NCI-H748 (cell line): ENCODE measurements around the gene SMAD6.

Experiments
- DNase-seq: peaks from one replicate; lab custom pipeline; 2025; ENCODE audit not compliant: unreplicated experiment; lab: John Stamatoyannopoulos, UW

SMAD6 gene

DNA sequence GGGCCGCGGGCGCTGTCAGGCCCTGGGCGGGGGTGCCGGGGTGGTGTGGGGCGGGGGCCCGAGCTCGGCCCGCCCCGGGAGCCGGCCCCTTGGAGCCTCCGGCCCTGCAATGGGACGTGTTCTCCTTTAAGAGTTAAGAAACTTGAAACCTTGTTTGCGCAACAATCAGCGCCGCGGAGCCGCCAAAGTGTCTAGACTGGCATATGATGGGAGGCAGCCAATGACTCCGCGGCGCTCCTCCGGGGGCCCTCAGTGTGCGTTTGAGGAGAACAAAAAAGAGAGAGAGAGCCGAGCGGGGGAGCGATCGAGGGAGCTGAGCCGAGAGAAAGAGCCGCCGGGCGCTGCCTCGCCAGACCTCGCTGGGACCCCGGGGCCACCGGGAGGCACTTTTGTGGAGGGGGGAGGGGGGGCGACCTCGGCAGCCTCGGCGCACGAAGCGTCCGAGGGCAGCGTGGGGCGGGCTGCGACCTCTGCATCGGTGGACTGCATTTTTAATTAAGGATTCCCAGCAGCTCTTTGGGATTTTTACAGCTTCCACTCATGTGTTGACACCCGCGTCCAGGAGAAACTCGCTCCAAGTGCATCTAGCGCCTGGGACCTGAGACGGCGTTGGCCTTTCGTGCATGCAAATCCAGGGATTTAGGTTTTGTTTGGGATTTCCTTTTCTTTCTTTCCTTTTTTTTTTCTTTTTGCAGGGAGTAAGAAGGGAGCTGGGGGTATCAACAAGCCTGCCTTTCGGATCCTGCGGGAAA lies at the start of gene SMAD6:
Gene SMAD6 (plus strand): TSS at position 202 of the 752 bp plus-strand sequence. CDS start 1,023 bp downstream, outside the sequence.
- DNase-seq: peak; percentile 96

DNA sequence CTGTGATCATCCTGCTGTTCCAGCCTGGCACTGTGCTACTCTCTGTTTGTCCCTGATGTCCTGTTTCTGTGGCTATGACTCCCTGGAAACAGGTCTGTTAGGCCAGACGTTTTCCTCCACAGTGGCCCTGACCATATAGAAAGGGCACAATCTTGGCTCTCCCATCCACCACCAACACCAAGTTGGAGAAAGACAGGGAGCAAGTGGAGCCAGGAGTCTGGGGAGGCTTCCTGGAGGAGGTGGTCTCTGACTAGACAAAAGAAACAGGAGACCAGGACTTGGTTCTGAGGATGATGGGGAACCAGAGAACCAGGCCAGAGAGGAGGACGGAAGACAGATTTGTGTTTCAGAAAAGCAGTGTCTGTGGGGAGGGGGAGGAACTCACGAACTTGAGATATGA lies 49.2 kb upstream of the SMAD6 start:
- no peak for DNase-seq

DNA sequence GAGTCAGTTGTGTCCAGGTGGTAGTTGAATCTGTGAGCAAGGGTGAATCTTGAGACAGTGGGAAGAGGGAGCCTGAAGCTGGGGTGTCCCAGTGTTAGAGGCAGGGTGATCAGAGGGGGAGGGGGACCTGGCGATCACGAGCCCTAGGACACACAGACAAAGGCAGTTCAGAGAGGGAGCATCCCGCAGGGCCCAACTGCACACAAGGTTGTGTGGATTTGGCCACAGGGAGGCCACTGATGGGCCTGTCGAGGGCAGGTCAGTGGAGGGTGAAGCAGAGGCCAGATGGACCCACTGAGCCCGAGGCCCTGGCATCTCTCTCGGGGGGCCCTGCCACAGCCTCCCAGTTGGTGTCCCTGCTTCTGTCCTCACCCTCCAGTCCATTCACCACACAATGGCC lies 48.6 kb upstream of the SMAD6 start:
- no peak for DNase-seq

DNA sequence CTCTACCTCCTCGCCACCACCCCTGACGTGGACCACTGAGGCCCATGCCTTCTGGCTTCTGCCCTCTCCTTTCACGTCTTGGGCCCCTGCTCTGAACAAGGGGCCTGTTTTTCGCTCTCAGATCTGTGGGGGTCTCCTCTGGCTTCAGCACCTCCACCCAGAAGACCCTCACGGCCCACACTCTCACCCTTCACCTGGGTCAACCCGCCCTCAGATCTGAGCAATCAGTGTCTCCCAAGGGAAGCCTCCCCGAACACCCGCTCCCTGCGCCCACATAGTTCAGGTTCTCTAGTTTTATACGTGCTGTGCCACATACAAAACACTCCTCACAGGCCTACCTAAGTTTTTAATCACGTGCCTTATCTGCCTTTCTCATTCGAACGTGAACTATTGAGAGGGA lies 48.2 kb upstream of the SMAD6 start:
- DNase-seq: no peak

DNA sequence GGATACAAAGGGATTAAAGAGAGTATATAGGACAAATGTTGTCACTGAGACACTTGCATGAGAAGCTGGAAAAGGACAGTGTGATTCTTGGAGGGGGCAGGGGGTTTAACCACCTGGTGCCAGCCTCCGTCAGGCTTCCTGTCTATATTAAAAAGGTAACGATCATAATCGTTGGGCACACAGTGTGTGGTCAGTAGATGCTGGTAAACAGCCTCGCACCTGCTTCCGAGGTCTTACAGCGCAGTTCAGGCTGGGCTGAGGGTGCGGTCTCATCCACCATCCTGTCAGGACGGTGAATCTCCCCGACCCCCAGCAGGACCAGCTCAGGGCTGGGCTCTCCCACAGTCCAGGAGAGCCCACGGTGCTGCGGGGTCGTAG lies 47.7 kb upstream of the SMAD6 start:
- DNase-seq: no peak

DNA sequence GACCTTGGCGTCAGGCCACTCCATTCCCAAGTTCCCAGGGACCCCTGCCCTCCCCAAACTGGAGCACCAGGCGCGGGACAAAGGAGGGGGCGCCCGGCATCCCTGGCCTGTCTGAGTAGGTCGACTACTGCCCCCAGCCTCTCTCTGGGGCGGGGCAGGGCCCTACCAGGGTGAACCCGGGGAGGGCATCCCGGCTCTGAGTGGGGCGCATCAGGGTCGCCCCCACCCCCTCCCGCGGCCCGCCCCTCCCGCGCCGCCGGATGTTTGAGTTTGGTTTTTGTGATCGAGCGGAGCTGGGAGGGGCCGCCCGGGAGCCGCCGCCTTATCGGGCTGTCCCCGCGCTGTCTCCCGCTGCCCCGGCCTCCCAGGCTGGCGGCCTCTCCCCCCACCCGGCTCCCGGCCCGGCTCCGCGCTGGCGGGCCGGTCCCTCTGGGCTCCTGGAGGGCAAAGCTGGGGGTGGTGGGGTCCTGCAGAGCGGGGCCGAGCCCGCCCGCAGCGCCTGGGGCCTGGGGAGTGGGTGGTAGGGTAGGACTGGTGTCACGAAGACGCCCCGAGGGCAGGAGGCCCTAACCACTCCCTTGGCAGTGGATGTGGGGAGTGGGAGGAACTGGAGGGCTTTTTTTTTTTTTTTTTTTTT lies 47.2 kb upstream of the SMAD6 start:
- DNase-seq: no peak

DNA sequence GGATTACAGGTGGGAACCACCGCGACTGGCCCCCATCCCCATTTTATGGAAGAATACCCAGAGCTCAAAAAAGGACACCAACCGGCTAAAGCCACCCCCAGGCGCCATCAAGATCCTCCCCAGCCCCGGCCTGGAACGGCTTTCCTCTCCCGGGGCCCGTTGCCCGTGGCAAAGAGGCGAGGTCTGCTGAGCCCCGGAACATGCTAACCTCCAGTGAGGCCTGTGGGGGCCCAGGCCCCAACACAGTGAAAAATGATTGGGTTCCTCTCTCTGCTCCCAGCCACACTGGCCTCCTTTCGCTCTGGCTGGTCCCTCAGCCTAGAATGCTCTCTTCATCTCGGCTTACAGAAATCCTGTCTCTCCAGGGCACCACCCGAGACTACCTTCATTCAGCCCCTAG lies 46.5 kb upstream of the SMAD6 start:
- DNase-seq: no peak

DNA sequence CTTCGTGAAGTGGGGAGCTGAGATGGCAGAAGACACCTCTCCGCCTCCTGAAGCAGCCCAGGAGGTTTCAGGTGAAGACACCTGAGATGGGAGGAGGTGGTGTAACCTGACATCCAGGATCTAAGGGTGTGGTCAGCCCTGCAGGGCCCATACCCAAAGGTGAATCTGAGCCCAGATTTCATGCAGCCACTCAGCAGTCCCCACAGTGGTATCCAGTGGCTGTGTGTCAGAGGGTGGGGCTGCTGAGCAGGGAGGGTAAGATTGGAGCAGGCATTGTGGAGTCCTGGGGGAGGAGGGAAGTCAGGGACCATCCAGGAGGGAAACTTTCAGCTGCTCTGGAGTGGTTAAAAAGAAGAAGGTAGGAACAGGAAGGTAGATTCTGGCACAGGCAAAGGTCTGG lies 46.0 kb upstream of the SMAD6 start:
- DNase-seq: no peak

DNA sequence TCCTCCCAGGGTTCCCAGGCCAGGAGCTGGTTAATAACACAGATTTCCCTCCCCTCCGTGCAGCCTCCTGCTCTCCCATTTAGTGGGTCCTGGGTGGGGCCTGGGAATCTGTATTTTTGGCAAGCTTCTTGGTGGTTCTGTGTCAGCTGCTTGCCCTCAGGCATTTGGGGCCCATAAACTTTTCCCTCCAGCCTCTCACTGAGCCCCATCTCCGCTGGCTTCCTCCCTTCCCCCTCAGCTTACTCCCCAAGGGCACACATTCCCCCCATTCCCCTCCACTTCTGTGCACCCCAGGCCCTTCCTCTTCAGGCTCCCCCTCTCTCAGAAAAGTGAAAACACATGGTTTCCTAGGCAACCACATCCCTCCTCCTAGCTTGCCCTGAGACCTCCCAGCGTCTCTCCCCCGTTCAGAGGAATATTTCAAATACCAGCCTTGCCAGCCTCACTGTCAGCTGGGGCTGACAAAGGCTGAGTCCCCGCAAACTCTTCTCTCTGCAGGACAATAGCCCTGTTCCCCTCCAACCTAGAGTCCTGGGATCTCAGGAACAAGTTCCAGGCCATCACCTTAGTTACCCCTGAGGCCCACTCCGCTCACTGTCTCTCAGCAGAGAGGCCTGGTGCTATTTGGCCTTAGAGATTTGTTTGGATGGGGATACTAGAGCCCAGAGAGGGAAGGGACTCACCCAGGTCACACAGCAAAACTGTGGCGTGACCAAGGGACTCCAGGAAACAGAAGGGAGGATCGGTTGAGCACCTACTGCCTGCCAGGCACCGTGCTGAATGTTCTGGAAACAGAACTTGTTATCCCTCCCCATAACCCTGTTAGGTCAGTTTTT lies 44.6 kb upstream of the SMAD6 start:
- DNase-seq: no peak

DNA sequence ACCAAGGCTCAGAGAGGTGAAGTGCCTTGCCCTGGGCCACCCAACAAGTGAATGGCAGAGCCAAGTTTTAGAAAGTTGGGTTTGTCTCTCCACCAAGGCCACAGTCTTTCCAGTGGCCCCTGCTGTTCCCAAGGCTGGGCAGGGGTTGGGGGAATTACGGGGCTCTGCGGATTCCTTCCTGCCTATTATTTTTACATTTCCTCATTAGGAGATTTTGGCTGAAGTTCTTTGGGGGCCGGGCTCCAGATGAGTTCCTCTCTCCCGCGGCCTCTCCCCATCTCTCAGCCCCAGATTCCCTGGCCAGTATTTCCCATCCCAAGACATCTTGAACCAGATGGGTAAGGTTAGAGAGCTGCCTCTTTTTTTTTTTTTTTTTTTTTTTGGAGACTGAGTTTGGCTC lies 44.0 kb upstream of the SMAD6 start:
- DNase-seq: no peak

DNA sequence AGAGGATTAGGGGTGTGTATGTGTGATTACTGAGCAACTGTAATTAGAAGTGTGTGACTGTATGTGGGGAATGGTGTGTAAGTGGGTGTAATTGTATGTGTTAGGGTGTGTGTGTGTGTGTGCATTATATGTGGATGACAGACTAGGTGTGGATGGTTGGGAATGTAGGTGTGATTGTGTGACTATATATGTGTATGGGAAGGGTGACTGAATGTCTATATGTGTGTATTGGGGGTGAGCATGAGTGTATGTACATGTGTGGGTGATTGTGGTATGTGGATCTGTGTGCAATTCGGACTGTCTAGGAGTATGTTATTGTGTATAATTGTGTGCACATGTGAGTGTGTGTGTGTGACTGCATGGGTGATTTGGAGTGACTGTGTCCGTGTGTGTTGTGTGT lies 43.2 kb upstream of the SMAD6 start:
- no peak for DNase-seq

DNA sequence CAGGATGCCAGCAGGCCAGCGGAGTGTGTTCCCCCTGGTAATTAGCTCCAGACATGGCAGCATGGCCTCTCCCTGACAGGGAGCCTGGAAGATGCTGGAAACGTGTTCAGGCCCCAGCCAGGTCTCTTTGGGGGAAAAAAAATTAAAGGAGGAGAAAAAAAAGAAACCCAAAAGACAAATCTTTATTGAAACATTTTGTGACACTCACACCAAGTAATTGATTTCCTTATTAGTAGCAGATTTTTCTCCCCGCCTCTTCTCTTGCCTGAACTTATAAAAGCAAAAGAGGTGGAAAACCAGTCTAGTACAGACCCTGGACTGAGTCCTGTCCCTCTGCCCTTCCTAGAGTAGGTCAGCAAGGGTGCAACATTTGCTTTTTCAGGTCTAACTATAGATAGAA lies 42.7 kb upstream of the SMAD6 start:
- DNase-seq: no peak

DNA sequence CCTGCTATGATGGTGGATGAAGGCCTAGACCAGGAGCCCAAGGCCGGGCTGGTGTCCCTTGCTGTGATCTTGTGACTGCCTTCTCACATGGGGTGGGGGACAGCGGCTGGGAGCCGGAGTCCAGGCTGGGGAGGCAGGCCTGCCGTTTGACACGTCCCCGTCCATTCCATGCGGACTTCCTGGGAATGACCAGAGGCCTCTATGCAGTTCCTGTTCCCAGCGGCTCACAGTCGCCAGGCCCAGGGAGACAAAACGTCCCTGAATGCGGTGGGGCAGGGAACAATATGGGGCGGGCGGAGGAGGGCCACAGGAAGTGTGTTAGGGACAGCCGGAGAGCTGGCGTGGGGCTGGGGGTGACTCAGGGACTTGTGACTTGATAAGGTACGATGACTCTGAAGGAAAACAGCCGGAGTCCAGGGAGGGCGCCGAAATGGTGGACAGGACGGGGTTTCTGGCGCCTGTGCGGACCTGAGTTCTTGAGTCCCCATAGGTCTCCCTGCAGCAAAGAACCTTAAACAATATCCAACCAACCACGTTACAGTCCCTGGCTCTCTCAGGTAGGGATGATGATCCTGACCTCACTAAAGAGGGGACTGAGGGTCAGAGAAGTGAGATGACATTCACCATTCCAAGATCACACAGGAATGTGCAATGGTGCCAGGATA lies 40.5 kb upstream of the SMAD6 start:
- no peak for DNase-seq

DNA sequence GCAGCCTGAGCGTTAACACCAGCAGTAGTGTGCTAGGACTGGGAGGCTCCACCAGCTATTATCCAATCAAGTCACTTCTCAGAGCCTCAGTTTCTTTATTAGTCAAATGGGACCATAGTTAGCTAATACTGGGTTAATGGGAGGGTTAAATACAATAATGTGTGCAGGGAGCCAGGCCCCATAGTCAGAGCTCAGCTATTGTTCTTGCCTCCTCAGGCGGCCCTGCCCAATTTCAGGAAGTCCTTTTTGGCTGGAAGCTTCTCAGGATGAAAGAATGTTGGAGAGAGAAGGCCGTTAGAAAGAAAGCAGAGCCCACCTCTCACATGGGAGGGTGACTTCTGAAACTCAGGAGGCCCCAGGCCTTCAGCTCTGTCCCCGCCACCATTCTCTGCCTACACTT lies 39.5 kb upstream of the SMAD6 start:
- no peak for DNase-seq

DNA sequence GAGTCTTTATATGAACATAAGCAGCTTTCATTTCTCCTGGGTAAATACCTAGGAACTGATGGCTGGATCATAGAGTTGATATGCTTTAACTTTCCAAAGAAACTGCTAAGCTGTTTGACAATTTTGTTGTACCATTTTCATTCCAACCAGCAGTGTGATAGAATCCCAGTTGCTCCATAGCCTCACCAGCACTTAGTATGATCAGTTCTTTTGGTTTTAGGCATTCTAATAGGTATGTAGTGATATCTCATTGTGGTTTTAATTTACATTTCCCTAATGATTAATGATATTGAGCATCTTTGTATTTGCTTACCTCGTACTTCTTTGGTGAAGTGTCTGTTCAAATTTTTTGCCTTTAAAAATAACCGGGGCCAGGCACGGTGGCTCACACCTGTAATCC lies 38.4 kb upstream of the SMAD6 start:
- no peak for DNase-seq

DNA sequence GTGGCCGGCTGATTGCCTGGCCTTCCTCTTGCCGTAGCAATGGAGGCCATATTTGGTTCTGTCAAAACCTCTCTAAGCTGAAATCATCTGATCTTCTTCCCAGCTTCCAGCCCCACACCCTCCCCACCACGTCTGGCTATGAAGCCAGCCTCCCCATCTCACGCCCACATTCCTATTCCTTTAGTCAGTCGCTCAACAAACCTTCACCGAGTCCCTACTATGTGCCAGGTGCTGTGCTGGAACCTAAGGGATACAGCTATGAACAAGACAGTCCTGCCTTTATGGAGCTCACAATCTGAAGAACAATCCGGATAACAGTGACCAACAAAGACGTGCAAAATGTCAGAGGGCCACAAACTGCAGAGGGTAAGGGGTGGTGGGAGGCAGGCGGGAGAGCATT lies 31.9 kb upstream of the SMAD6 start:
- DNase-seq: no peak

DNA sequence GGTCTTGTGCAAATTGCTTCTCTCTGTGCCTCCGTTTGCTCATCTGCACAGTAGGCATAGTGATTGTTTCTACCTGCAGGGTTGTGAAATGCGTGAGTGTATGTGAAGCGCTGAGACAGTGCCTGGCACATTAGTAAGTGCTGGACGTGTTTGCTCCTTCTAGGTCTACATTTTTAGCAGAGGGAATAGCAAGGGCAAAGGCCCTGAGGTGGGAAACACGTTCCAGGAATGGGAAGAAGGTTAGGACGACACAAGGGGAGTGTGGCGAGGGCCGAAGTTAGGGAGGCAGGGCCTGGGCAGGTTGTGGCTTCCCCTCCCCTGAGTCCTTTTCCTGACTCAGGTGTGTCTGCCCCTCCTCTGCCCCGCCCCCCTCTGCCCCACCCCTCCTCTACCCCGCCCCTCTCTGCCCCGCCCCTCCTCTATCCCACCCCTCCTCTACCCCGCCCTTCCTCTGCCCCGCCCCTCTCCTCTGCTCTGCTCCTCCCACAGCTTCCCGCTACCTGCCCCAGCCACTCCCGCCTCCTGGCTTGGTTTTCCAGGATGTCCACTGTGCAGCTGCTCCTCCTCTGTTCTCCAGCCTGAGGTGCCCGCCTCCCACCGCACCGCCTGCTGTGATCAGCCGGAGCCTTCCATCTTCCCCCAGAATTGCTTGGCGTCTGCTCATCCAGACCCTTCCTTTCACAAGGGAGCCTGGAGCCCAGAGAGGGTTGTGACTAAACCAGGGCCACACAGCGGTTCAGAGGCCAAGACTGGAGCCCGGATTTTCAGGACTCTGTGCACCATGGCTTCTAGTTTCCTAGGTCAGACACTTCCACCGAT lies 31.1 kb upstream of the SMAD6 start:
- peak; percentile 81 for DNase-seq

DNA sequence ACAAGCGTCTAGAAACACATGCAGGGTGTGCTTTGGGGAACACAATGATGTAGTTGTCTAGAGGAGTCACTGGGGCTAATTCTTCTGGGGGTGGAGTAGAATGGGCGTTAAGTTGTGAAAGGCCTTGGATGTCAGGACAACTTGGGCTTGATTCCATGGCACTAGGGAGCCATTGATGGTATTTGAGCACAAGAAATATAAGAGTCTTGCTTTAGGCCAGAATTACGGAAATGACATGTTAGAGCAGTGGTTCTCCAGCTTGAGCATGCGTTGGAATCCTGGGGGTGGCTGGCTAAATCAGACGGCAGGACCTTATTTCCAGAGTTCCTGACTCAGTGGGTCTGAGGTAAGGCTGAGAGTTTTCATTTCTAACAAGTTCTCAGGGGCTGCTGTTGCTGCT lies 29.2 kb upstream of the SMAD6 start:
- DNase-seq: no peak

DNA sequence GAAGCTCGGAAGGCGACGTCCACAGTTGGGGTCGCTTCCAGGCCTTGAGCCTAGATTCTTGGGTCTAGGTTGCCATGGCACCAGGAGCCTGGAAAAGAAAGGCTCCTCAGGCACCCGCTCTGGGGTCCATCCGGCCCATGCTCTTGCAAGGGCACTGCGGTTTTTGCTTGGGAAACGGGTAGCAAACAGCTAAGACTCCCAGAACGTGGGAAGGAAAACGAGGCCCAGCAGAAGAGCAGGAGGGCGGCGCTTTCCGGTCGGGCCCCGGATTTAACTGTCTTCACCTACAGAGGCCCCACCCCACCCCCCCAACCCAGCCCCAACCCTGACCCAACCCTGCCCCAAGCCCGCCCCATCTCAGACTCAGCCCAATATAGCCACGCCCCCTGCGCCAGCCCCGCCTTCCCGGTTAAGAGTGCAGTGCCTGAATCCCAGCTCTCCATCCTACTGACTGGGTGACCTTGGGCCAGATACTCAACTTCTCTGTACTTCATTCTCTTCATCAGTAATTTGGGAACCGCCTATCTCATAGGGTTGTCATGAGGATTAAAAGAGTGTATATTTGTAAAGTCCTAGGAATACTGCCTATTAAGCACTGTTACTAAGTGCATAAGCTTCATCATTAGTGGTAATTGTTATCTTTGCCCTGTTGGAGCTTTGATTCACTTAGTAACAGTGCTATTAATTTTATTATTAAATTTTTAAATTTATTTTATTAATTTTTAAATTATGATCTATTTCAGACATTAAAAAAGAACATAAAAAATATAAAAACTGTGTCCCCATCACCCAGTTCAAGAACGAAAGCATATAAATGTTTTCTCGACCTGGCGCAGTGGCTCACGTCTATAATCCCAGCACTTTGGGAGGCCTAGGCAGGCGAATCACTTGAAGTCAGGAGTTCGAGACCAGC lies 28.4 kb upstream of the SMAD6 start:
- no peak for DNase-seq

DNA sequence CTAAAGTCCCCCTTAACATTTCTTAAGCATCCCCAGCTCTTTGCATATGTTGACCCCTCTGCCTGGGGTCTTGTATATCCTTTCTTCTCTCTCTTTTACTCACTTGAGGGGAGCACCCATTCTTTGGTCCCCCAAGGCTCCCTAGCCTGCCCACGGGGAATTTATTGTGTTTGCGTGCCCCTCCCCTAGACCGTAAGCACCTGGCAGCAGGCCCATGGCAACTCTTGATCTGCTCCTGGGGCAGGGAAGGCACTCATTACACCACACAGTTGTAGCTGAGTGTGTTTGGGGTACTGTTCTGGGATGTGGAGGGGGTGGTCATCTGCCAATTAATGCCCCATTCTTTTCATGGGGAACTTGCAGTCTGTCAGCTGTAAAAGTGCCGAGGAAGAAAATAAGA lies 27.3 kb upstream of the SMAD6 start:
- DNase-seq: no peak
